ENCODE data around the gene TPSB2.

TPSB2 gene

DNA sequence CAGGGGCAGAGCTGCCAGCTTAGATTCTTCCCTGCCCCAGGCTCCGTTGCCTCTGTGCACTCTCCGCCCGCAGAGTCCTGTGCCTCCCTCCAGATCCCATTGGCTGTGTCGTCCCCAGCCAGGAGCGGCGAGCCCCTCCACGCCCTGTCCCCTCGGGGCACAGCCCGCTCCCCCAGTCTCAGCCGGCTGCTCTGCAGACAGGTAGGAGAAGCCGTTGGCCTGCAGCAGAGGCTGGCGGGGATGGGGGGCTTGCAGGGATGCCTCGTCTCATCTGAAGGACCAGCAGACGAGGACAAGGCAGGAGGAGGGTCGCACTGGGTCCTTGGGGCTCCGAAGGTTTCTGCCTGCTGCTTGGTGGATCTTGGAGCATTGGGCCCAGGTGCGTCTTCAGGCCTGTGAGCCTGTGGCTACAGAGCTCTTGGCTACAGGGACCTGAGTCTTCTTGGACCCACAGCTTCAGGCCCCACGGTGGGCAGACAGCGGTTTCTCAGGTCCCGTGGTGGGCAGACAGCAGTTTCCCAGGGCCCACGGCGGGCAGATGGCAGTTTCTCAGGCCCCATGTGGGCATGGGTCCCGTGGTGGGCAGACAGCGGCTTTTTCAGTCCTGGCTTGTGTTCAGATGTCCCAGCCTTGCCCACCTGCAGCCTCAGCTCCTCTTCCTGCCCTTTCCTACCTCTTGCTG is 10.9 kb downstream of the TPSB2 start:
- no peak for DNase-seq

DNA sequence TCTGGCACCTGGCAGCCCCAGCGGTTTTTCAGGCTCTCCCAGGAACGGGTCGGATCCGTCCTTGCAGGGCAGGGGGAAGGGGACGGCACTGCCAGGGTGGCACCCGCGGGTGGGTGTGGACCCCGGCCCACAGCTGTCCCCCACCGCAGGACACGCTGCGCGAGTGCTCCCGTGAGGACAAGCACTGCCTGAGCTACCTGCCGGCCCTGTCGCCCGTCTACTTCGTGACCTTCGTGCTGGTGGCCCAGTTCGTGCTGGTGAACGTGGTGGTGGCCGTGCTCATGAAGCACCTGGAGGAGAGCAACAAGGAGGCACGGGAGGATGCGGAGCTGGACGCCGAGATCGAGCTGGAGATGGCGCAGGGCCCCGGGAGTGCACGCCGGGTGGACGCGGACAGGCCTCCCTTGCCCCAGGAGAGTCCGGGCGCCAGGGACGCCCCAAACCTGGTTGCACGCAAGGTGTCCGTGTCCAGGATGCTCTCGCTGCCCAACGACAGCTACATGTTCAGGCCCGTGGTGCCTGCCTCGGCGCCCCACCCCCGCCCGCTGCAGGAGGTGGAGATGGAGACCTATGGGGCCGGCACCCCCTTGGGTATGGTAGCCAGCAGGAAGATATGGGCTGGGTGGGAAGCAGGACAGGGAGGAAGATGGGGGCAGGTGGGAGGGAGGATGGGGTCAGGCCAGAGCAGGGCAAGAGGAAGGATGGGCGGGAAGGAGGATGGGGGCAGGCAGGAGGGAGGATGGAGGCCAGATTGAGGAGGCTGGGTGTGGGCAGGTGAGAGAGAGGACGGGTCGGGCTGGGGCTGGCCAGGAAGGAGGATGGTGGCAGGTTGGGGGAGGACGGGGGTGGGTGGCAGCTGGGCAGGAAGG is 11.7 kb downstream of the TPSB2 start:
- no peak for DNase-seq

- no peak for DNase-seq
Observed at GRCh38 chr16:1217526-1217925, 12.5 kb downstream of the TPSB2 start.

- DNase-seq, result no peak
Observed at GRCh38 chr16:1216681-1217400, 13.1 kb downstream of the TPSB2 start.

DNA sequence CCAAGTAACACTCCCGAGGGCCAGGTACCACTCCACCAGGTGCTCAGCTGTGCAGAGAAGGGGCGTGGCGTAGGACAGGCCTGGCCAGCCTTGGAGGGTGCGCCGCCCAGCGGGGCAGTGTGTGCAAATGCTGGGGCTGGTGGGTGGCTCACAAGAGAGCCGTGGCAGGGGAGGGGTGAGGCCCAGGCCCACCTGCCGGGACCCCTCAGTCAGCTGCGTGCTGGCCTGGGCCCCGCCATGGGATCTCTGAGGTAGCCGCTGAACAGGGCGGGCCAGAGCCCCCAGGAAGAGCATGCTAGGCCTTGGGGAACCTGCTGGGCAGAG is 13.7 kb downstream of the TPSB2 start:
- no peak for DNase-seq

- no peak for DNase-seq
Observed at GRCh38 chr16:1215574-1216295, 14.2 kb downstream of the TPSB2 start.

DNA sequence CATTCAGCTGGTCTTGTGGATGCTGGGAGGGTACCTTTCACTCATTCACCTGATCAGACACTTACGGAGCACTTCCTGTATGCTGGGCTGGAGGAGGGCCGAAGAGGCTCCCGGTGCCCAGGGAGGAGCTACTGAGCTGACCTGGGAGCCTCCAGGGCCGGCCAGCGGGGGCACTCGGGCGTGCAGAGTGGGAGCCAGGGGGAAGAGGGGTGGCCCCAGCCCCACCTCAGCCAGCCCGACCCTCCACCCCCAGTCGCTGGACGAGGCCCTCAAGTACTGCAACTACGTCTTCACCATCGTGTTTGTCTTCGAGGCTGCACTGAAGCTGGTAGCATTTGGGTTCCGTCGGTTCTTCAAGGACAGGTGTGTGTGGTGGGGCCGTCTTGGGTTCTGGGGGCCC is 15.3 kb downstream of the TPSB2 start:
- DNase-seq, result no peak

GRCh38 chr16:1213796-1214372 is 16.1 kb downstream of the TPSB2 start:
- DNase-seq, result no peak

GRCh38 chr16:1213231-1213630 is 16.8 kb downstream of the TPSB2 start:
- no peak for DNase-seq

GRCh38 chr16:1212616-1213194 is 17.3 kb downstream of the TPSB2 start:
- no peak for DNase-seq

GRCh38 chr16:1211451-1212268 is 18.3 kb downstream of the TPSB2 start:
- no peak for DNase-seq

- DNase-seq, result no peak
Observed at GRCh38 chr16:1210461-1210860, 19.5 kb downstream of the TPSB2 start.

DNA sequence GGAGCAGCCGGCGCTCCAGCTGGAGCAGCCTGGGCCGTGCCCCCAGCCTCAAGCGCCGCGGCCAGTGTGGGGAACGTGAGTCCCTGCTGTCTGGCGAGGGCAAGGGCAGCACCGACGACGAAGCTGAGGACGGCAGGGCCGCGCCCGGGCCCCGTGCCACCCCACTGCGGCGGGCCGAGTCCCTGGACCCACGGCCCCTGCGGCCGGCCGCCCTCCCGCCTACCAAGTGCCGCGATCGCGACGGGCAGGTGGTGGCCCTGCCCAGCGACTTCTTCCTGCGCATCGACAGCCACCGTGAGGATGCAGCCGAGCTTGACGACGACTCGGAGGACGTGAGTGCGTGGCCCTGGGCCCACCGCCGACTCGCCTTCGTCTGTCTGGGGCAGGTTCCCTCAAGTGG is 20.9 kb downstream of the TPSB2 start:
- DNase-seq, result no peak

GRCh38 chr16:1208239-1208830 is 21.6 kb downstream of the TPSB2 start:
- no peak for DNase-seq

GRCh38 chr16:1206786-1207185 is 23.2 kb downstream of the TPSB2 start:
- no peak for DNase-seq

DNA sequence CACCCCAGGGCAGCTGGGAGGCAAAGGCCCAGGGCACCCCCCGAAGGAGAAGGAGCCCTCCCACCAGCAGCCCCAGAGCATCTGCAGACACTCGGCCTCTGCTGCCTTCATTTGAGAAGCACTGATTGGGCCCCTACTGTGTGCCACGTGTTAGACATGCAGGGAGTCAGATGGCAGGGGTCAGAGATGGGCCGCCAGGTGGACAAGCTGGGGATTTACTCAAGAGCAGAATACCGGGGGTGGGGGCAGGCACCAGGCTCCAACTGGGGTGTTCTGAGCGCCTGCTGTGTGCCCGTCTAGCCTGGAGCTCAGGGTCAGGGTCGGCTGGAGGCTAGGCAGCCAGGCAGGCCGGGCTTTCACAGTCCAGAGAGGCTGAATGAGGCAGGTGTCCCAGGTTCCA is 23.7 kb downstream of the TPSB2 start:
- no peak for DNase-seq

DNA sequence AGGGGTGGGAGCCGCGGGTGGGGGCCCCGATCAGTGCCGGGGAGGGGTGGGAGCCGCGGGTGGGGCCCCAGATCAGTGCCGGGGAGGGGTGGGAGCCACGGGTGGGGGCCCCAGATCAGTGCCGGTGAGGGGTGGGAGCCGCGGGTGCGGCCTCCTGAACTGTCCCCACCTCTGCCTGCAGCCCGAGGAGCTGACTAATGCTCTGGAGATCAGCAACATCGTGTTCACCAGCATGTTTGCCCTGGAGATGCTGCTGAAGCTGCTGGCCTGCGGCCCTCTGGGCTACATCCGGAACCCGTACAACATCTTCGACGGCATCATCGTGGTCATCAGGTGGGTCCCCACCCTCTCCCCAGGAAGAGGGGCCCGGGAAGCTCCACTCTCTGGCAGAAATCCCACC is 25.1 kb downstream of the TPSB2 start:
- no peak for DNase-seq

GRCh38 chr16:1202274-1202673 is 27.7 kb downstream of the TPSB2 start:
- DNase-seq, result no peak

- no peak for DNase-seq
Observed at GRCh38 chr16:1201444-1201843, 28.5 kb downstream of the TPSB2 start.

- DNase-seq, result no peak
Observed at GRCh38 chr16:1200014-1200627, 29.9 kb downstream of the TPSB2 start.

All from eye (tissue), 1 donor.